Suprapubic skin (tissue), 3 donors: ENCODE data around the gene ADRA1B.

Experiments
- CTCF ChIP-seq, 2 donors: fragments of 200-600 bp in 1 of 2; fragments of 450-650 bp in 1 of 2; sonication (generic) in 1 of 2; IDR thresholded peaks; one replicate each; pipeline ENCODE4 v1.5.1; 2016 to 2019; ENCODE audit warnings: antibody characterized with exemption in 2 of 2, mild to moderate bottlenecking in 1 of 2, moderate library complexity in 1 of 2
- POLR2A ChIP-seq, 2 donors: fragments of 450-650 bp; IDR thresholded peaks; one replicate each; pipeline ENCODE4 v1.6.1; 2017; ENCODE audit warnings: antibody characterized with exemption in 2 of 2, mild to moderate bottlenecking in 2 of 2, moderate library complexity in 2 of 2

- no peak for TF ChIP-seq POLR2A (IDR thresholded peaks at IDR 0.05)
- TF ChIP-seq CTCF (IDR thresholded peaks at IDR 0.05), result no peak
Measured at GRCh38 chr5:159943326-159943725, 27.0 kb downstream of the ADRA1B start.
